ENCODE data around the gene ACVRL1. TPM values are rescaled to one million over a fixed set of nuclear protein-coding genes. Genes with fewer than 3 reads are reported as not detected.
A peak's percentile ranks its signal among the peaks of the same experiment; 100 is the strongest.

Gene ACVRL1
- total and polyA plus RNA-seq, 4 donors, result 76.1 to 186 (median 115) TPM

GRCh38 chr12:51891843-51892242, 15.5 kb upstream of the ACVRL1 start:
- Histone ChIP-seq H3K4me1 (ENCODE audit: control insufficient read depth in 5 of 5, insufficient read depth in 5 of 5, low read length in 5 of 5) (peaks cover 0 to 8% (median 0%) of the 10 kb centered on the region in 5 donors), H3K27ac (ENCODE audit: low read depth in 1 of 2, low read length in 1 of 2) (no peak overlapping the region), H3K9ac (ENCODE audit: insufficient read depth in 1 of 2, low read length in 2 of 2) (no peak overlapping the region), H3K4me3 (no peak overlapping the region), H3K36me3 (ENCODE audit: control insufficient read depth in 4 of 4, insufficient read depth in 4 of 4, low read length in 4 of 4) (no peaks in the 10 kb centered on the region), H3K27me3 (ENCODE audit: control insufficient read depth in 3 of 3, insufficient read depth in 3 of 3, low read length in 2 of 3) (no peaks in the 10 kb centered on the region), H3K9me3 (ENCODE audit: control insufficient read depth in 4 of 4, insufficient read depth in 3 of 4, low read length in 3 of 4) (no peaks in the 10 kb centered on the region)
- ATAC-seq (ENCODE audit: insufficient read depth, low FRiP score) (no peak), DNase-seq (peak in 2 of 3 donors; percentile 26 to 29)
- peak; percentile 9 for TF ChIP-seq CTCF (IDR thresholded peaks at IDR 0.05; ENCODE audit: control extremely low read depth, extremely low read depth)

- H3K4me1 ChIP-seq (ENCODE audit: control insufficient read depth in 5 of 5, insufficient read depth in 5 of 5, low read length in 5 of 5), result peaks cover 0 to 8% (median 0%) of the 10 kb centered on the region in 5 donors
- H3K4me3 ChIP-seq, result no peak overlapping the region
- 74 to 78% methylated on average over 6 of the region's 6 CpGs for WGBS, 2 donors
- peak overlapping the region in 1 of 2 donors; percentile 1 for H3K27ac ChIP-seq (ENCODE audit: low read depth in 1 of 2, low read length in 1 of 2)
- H3K9me3 ChIP-seq (ENCODE audit: control insufficient read depth in 4 of 4, insufficient read depth in 3 of 4, low read length in 3 of 4), result no peaks in the 10 kb centered on the region
- DNase-seq, result no peak
- H3K9ac ChIP-seq (ENCODE audit: insufficient read depth in 1 of 2, low read length in 2 of 2), result no peak overlapping the region
- H3K27me3 ChIP-seq (ENCODE audit: control insufficient read depth in 3 of 3, insufficient read depth in 3 of 3, low read length in 2 of 3), result no peaks in the 10 kb centered on the region
- no peaks in the 10 kb centered on the region for H3K36me3 ChIP-seq (ENCODE audit: control insufficient read depth in 4 of 4, insufficient read depth in 4 of 4, low read length in 4 of 4)
- no peak for ATAC-seq (ENCODE audit: insufficient read depth, low FRiP score)
- TF ChIP-seq CTCF (IDR thresholded peaks at IDR 0.05; ENCODE audit: control extremely low read depth, extremely low read depth), result no peak
These were observed 13.5 kb upstream of the ACVRL1 start for GRCh38 chr12:51893786-51894185.

GRCh38 chr12:51895378-51896135, 11.7 kb upstream of the ACVRL1 start:
- H3K27me3 ChIP-seq (ENCODE audit: control insufficient read depth in 3 of 3, insufficient read depth in 3 of 3, low read length in 2 of 3), result no peaks in the 10 kb centered on the region
- peaks cover 0 to 8% (median 0%) of the 10 kb centered on the region in 5 donors for H3K4me1 ChIP-seq (ENCODE audit: control insufficient read depth in 5 of 5, insufficient read depth in 5 of 5, low read length in 5 of 5)
- H3K4me3 ChIP-seq, result no peak overlapping the region
- H3K9me3 ChIP-seq (ENCODE audit: control insufficient read depth in 4 of 4, insufficient read depth in 3 of 4, low read length in 3 of 4), result no peaks in the 10 kb centered on the region
- ATAC-seq (ENCODE audit: insufficient read depth, low FRiP score) (no peak), DNase-seq (no peak)
- no peak overlapping the region for H3K9ac ChIP-seq (ENCODE audit: insufficient read depth in 1 of 2, low read length in 2 of 2)
- peak overlapping the region in 1 of 2 donors; percentile 60 for H3K27ac ChIP-seq (ENCODE audit: low read depth in 1 of 2, low read length in 1 of 2)
- TF ChIP-seq CTCF (IDR thresholded peaks at IDR 0.05; ENCODE audit: control extremely low read depth, extremely low read depth), result no peak
- 82 to 89% methylated on average over 8 of the region's 8 CpGs for WGBS, 2 donors
- H3K36me3 ChIP-seq (ENCODE audit: control insufficient read depth in 4 of 4, insufficient read depth in 4 of 4, low read length in 4 of 4), result no peaks in the 10 kb centered on the region
